Kidney (tissue), 14 donors: ENCODE data around the gene RAC3. TPM values are rescaled to one million over a fixed set of nuclear protein-coding genes. Genes with fewer than 3 reads are reported as not detected.

Experiments used
- DNase-seq, 5 donors: peaks; one replicate each; pipeline ENCODE4 v3.0.0-alpha.2; 2013 to 2020
- FAIRE-seq: peaks from 2 replicates; lab custom pipeline; 2012; peaks lifted over from hg19 to GRCh38; lab: Jason Lieb, UNC
- H3K27ac ChIP-seq, 2 donors: one replicate each; pipeline ENCODE4 v1.7.0; 2013; ENCODE audit warnings: low read depth in 2 of 2, low read length in 2 of 2, inconsistent platforms in 1 of 2
- H3K27me3 ChIP-seq: one replicate; pipeline ENCODE4 v1.7.1; 2013; ENCODE audit warnings: low read length, inconsistent platforms; ENCODE audit not compliant: control insufficient read depth, insufficient read depth
- H3K36me3 ChIP-seq, 3 donors: one replicate each; pipeline versions ENCODE4 v1.7.0 to v1.7.1; 2013; ENCODE audit warnings: low read length in 3 of 3, control low read depth in 1 of 3, inconsistent platforms in 1 of 3; ENCODE audit not compliant: insufficient read depth in 3 of 3, control insufficient read depth in 2 of 3
- H3K4me1 ChIP-seq, 3 donors: one replicate each; pipeline versions ENCODE4 v1.7.0 to v1.7.1; 2013; ENCODE audit warnings: low read length in 3 of 3, inconsistent platforms in 1 of 3, low read depth in 1 of 3; ENCODE audit not compliant: control insufficient read depth in 2 of 3, insufficient read depth in 2 of 3
- H3K4me3 ChIP-seq, 3 donors: one replicate each; pipeline versions ENCODE4 v1.7.0 to v1.8.1; 2013; ENCODE audit warnings: low read length in 3 of 3, control low read depth in 1 of 3, inconsistent platforms in 1 of 3
- H3K9ac ChIP-seq, 3 donors: one replicate each; pipeline versions ENCODE4 v1.7.0 to v1.7.1; 2013; ENCODE audit warnings: low read length in 3 of 3, control low read depth in 1 of 3, inconsistent platforms in 1 of 3
- H3K9me3 ChIP-seq, 3 donors: one replicate each; pipeline versions ENCODE4 v1.7.0 to v1.7.1; 2013; ENCODE audit warnings: low read length in 3 of 3, control low read depth in 1 of 3, inconsistent platforms in 1 of 3; ENCODE audit not compliant: control insufficient read depth in 2 of 3, insufficient read depth in 1 of 3
- intact Hi-C: fragments of 100-400 bp; cut with DNase I; formaldehyde crosslinking; loops from one replicate; pipeline ENCODE4 v1.11.1; 2022
- polyA plus RNA-seq: library from polyadenylated mRNA; stranded (reverse); fragments of 350-450 nt; fragmentation: Illumina TruSeq; extraction: RNeasy Lipid Tissue Mini Kit (QIAGEN cat#74804); gene quantifications from one replicate; pipeline ENCODE4 v1.2.3, GENCODE V29; 2014; ENCODE audit warnings: low read depth, low replicate concordance; ENCODE audit not compliant: insufficient read depth
- total RNA-seq: library from RNA; stranded (reverse); fragmentation: NEBNext Ultra II Directional; extraction: Animal tissue kit (Norgen Biotek cat#: 25700); gene quantifications from one replicate; pipeline ENCODE4 v1.2.1, GENCODE V29; 2021
- TF ChIP-seq, protein P1 (sequence below): IDR thresholded peaks from 3 replicates; pipeline ENCODE4 v1.5.1; 2012; ENCODE audit warnings: mild to moderate bottlenecking, moderate library complexity, borderline replicate concordance; ENCODE audit not compliant: insufficient read depth; ENCODE audit errors: extremely low read depth
- donor health status: control.
- donor health status: control.
- donor health status: control.
- donor health status: control.
- donor health status: control.
- donor health status: DM: yes; HTN: yes; CAD: no.
- donor health status: Normal renal cell carcinoma (clear cell type).

Gene RAC3
- total and polyA plus RNA-seq, 2 donors from 2014 or later = 2.6 to 13.1 TPM

DNA sequence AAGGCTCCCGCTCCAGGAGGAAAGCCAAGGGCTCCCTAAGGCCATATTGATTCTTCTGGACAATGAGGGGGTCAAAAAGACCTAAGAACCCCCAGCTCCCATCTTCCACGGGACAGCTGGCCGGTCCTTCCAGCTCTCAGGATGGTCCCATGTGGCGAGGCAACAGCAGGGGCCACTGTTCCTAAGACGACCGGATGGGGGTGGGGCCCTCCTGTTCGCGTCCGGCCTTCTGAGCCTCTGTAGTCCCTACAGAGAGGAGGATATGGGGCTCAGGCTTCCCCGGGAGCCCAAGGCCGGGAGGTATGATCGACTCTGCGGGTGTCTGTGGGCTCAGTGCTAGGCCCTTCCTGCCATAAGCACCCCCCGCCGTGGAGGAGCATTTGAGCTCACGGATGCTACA is 12.0 kb downstream of the RAC3 start:
- TF ChIP-seq, protein P1, sequence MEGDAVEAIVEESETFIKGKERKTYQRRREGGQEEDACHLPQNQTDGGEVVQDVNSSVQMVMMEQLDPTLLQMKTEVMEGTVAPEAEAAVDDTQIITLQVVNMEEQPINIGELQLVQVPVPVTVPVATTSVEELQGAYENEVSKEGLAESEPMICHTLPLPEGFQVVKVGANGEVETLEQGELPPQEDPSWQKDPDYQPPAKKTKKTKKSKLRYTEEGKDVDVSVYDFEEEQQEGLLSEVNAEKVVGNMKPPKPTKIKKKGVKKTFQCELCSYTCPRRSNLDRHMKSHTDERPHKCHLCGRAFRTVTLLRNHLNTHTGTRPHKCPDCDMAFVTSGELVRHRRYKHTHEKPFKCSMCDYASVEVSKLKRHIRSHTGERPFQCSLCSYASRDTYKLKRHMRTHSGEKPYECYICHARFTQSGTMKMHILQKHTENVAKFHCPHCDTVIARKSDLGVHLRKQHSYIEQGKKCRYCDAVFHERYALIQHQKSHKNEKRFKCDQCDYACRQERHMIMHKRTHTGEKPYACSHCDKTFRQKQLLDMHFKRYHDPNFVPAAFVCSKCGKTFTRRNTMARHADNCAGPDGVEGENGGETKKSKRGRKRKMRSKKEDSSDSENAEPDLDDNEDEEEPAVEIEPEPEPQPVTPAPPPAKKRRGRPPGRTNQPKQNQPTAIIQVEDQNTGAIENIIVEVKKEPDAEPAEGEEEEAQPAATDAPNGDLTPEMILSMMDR = no peak
- Histone ChIP-seq H3K27ac (no peak overlapping the region), H3K9me3 (no peaks in the 10 kb centered on the region), H3K27me3 (no peaks in the 10 kb centered on the region), H3K9ac (no peak overlapping the region), H3K36me3 (peaks cover 0 to 3% (median 2%) of the 10 kb centered on the region in 3 donors), H3K4me1 (no peaks in the 10 kb centered on the region), H3K4me3 (no peak overlapping the region)
- FAIRE-seq (no peak), DNase-seq (no peak)
- intact Hi-C loops = no loop called here

DNA sequence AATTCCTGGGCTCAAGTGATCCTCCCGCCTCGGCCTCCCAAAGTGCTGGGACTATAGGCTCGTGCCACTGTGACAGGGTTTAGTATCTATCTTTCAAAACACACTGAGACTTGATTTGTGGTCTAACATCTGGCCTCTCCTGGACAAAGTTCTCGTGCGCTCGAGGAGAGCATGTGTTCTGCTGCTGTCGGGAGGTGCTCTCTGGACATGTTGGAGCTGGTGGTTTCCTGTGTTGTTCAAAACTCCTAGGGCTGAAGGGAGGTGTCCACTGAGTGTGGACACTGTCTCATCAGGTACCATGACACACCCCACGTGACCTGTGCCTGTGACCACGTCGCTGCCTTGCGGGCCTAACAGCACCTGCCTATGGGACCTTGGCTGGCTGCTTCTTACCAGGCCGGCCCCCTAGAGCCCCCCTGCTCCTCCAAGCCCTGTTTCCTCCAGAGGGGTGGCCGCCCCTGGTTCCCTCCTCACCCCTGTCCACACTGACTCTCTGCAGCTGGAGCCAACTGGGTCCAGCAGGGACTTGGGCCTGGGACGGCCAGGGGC is 14.5 kb downstream of the RAC3 start:
- Histone ChIP-seq H3K9me3 (no peaks in the 10 kb centered on the region), H3K27ac (no peak overlapping the region), H3K36me3 (peaks cover 0 to 3% (median 2%) of the 10 kb centered on the region in 3 donors), H3K9ac (no peak overlapping the region), H3K4me1 (peaks cover 0 to 9% (median 0%) of the 10 kb centered on the region in 3 donors), H3K4me3 (no peak overlapping the region), H3K27me3 (no peaks in the 10 kb centered on the region)
- TF ChIP-seq, protein P1 = no peak
- intact Hi-C loops = no loop called here
- DNase-seq = no peak
- FAIRE-seq = no peak

DNA sequence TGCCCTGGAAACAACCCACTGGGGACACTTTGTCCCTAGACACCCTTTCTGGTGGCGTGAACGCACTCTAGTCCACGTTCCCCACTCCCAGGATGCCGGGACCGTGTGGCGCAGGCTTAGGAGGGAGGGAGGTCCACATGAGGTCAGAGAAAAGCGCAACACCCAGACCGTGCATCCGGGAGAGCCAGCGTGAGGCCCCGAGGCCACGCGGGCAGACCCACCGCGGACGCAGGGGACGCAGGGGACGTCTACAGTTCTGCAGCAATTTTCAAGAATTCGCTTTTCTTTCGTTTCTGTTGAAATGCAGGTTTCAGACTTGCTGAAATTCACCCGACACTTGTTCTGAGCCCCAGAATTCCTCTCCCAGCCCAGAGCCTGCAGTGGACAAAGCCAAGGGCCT is 15.4 kb downstream of the RAC3 start:
- Histone ChIP-seq H3K9me3 (no peaks in the 10 kb centered on the region), H3K4me1 (peaks cover 0 to 9% (median 0%) of the 10 kb centered on the region in 3 donors), H3K36me3 (peaks cover 0 to 3% (median 2%) of the 10 kb centered on the region in 3 donors), H3K27ac (no peak overlapping the region), H3K4me3 (no peak overlapping the region), H3K9ac (no peak overlapping the region), H3K27me3 (no peaks in the 10 kb centered on the region)
- DNase-seq = no peak
- intact Hi-C loops = no loop called here
- TF ChIP-seq, protein P1 = no peak
- FAIRE-seq = no peak

DNA sequence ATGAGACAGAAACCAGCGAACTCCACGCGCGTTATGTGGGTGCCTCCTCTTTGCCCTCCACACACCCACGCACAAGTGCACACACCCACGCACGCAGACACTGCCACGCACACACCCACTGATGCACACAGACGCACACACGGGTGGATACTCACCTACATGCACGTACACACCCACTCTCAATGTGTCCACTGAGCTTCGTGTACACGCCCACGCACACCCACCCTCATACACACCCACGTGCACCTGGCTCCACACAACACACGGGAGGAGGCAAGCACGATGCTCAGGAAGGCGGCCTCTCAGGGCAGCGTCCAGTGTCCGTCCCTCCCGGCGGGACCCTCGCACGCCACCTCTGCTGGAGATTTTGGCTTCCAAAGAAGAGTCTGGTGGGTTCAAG is 15.9 kb downstream of the RAC3 start:
- Histone ChIP-seq H3K36me3 (peaks cover 0 to 3% (median 2%) of the 10 kb centered on the region in 3 donors), H3K4me3 (no peak overlapping the region), H3K27ac (no peak overlapping the region), H3K9me3 (no peaks in the 10 kb centered on the region), H3K9ac (no peak overlapping the region), H3K27me3 (no peaks in the 10 kb centered on the region), H3K4me1 (peaks cover 0 to 11% (median 0%) of the 10 kb centered on the region in 3 donors)
- DNase-seq = no peak
- FAIRE-seq = no peak
- TF ChIP-seq, protein P1 = no peak
- intact Hi-C loops = no loop called here
